GM23338 (cell line): ENCODE results near the gene FAM3D. TPM values are rescaled to one million over a fixed set of nuclear protein-coding genes. Genes with fewer than 3 reads are reported as not detected.

Experiments used
- ATAC-seq: fragments of 200-7000 bp; cut with Tn5 transposase; 3 replicates; pipeline ENCODE4 v1.9.1; 2020
- DNase-seq: peaks from one replicate; pipeline ENCODE4 v3.0.0-alpha.2; 2015; ENCODE audit warnings: low spot score
- H2AFZ ChIP-seq: fragments of 200-600 bp; sonication (generic); 2 replicates; pipeline ENCODE4 v1.8.0; 2016; ENCODE audit warnings: antibody characterized with exemption, mild to moderate bottlenecking, moderate library complexity
- H3F3A ChIP-seq: fragments of 200-600 bp; sonication (generic); replicated peaks from 2 replicates; pipeline ENCODE4 v1.8.0; 2017; ENCODE audit warnings: antibody characterized with exemption, mixed run types, low read depth
- H3K27ac ChIP-seq: fragments of 200-600 bp; sonication (generic); 2 replicates; pipeline ENCODE4 v1.6.1; 2016; ENCODE audit warnings: low read depth
- H3K27me3 ChIP-seq: fragments of 200-600 bp; sonication (generic); 2 replicates; pipeline ENCODE4 v1.8.0; 2016; ENCODE audit warnings: mild to moderate bottlenecking, mixed run types, moderate library complexity; ENCODE audit not compliant: insufficient read depth
- H3K36me3 ChIP-seq: fragments of 200-600 bp; sonication (generic); 2 replicates; pipeline ENCODE4 v1.8.0; 2016; ENCODE audit warnings: mild to moderate bottlenecking; ENCODE audit not compliant: insufficient read depth
- H3K4me1 ChIP-seq: fragments of 200-600 bp; sonication (generic); 2 replicates; pipeline ENCODE4 v1.8.0; 2016; ENCODE audit warnings: mild to moderate bottlenecking, moderate library complexity; ENCODE audit not compliant: insufficient read depth
- H3K4me2 ChIP-seq: fragments of 200-600 bp; sonication (generic); 2 replicates; pipeline ENCODE4 v1.7.1; 2017; ENCODE audit warnings: mixed run types
- H3K4me3 ChIP-seq: fragments of 200-600 bp; sonication (generic); 2 replicates; pipeline ENCODE4 v1.6.1; 2016; ENCODE audit warnings: mixed run types
- H3K79me2 ChIP-seq: fragments of 200-600 bp; sonication (generic); replicated peaks from 2 replicates; pipeline ENCODE4 v1.8.0; 2017; ENCODE audit warnings: mild to moderate bottlenecking; ENCODE audit not compliant: insufficient read depth
- H3K9me2 ChIP-seq: fragments of 200-600 bp; sonication (generic); 2 replicates; pipeline ENCODE4 v1.8.0; 2017; ENCODE audit not compliant: insufficient read depth
- H4K20me1 ChIP-seq: fragments of 200-600 bp; sonication (generic); replicated peaks from 2 replicates; pipeline ENCODE4 v1.8.0; 2017; ENCODE audit warnings: mild to moderate bottlenecking; ENCODE audit not compliant: insufficient read depth
- H3K27ac Mint-ChIP-seq: 2 replicates; pipeline ENCODE4 v1.8.0; 2020; ENCODE audit warnings: inconsistent platforms, mild to moderate bottlenecking, moderate library complexity, mixed read lengths
- H3K27me3 Mint-ChIP-seq: 3 replicates; pipeline ENCODE4 v1.8.0; 2022; ENCODE audit warnings: low read depth, mild to moderate bottlenecking, moderate library complexity, mixed read lengths, inconsistent platforms; ENCODE audit not compliant: insufficient read depth, poor library complexity
- H3K36me3 Mint-ChIP-seq: 3 replicates; pipeline ENCODE4 v1.8.0; 2021; ENCODE audit warnings: low read depth, mild to moderate bottlenecking, inconsistent platforms, moderate library complexity, mixed read lengths
- H3K4me1 Mint-ChIP-seq: 3 replicates; pipeline ENCODE4 v1.8.0; 2020; ENCODE audit warnings: mild to moderate bottlenecking, inconsistent platforms, mixed read lengths
- H3K4me3 Mint-ChIP-seq: 3 replicates; pipeline ENCODE4 v1.8.0; 2021; ENCODE audit warnings: moderate library complexity, mild to moderate bottlenecking, inconsistent platforms, mixed read lengths
- H3K9me3 Mint-ChIP-seq: 3 replicates; pipeline ENCODE4 v1.8.0; 2020; ENCODE audit warnings: moderate library complexity, mild to moderate bottlenecking, inconsistent platforms, mixed read lengths
- CREB1 ChIP-seq: fragments of 250-450 bp; sonication (Bioruptor Pico); IDR thresholded peaks from 2 replicates; pipeline ENCODE4 v1.5.0; 2020; ENCODE audit warnings: low read depth, mild to moderate bottlenecking, moderate library complexity
- CTCF ChIP-seq, 2 experiments: fragments of 200-600 bp in 1 of 2; sonication (generic) in 1 of 2; conservative IDR thresholded peaks; 2 replicates each; pipeline versions ENCODE4 v1.5.1 to v1.6.1; 2016 to 2017; ENCODE audit warnings: antibody characterized with exemption in 2 of 2, low read depth in 2 of 2, mild to moderate bottlenecking in 2 of 2, moderate library complexity in 1 of 2
- EZH2 ChIP-seq: fragments of 200-600 bp; sonication (generic); IDR thresholded peaks from one replicate; pipeline ENCODE4 v1.8.0; 2017; ENCODE audit warnings: antibody characterized with exemption, mild to moderate bottlenecking, low read depth; ENCODE audit not compliant: unreplicated experiment
- JUNB ChIP-seq: IDR thresholded peaks from one replicate; pipeline ENCODE4 v1.6.1; 2016; ENCODE audit warnings: antibody characterized with exemption; ENCODE audit not compliant: unreplicated experiment
- NANOG ChIP-seq: IDR thresholded peaks from 2 replicates; pipeline ENCODE4 v1.6.1; 2016; ENCODE audit warnings: antibody characterized with exemption, borderline replicate concordance
- STAT1 ChIP-seq: IDR thresholded peaks from one replicate; pipeline ENCODE4 v1.6.1; 2016; ENCODE audit warnings: antibody characterized with exemption; ENCODE audit not compliant: unreplicated experiment
- ZNF114 ChIP-seq: fragments of 250-450 bp; sonication (Bioruptor Pico); IDR thresholded peaks from 2 replicates; pipeline ENCODE4 v1.5.0; 2020; ENCODE audit warnings: mild to moderate bottlenecking, moderate library complexity
- ZNF331 ChIP-seq: fragments of 250-450 bp; sonication (Bioruptor Pico); IDR thresholded peaks from 2 replicates; pipeline ENCODE4 v1.5.0; 2020; ENCODE audit warnings: low read depth, mild to moderate bottlenecking, moderate library complexity
- polyA plus RNA-seq: library from polyadenylated mRNA; unstranded; fragments of >200 nt; fragmentation: Nextera tagmentation; extraction: Ambion mirVana; gene quantifications from 2 replicates; pipeline ENCODE4 v1.2.1, GENCODE V29; 2016
- total RNA-seq: library from RNA; depleted of rRNA; stranded (reverse); fragments of >200 nt; shearing (Covaris generic); gene quantifications from 2 replicates; pipeline ENCODE4 v1.2.3, GENCODE V29; 2014
- TF ChIP-seq, protein P1 (sequence below): IDR thresholded peaks from one replicate; pipeline ENCODE4 v1.6.1; 2018; ENCODE audit warnings: antibody characterized with exemption; ENCODE audit not compliant: unreplicated experiment
- TF ChIP-seq, protein P2 (sequence below): fragments of 250-450 bp; sonication (Bioruptor Pico); IDR thresholded peaks from 2 replicates; pipeline ENCODE4 v1.5.0; 2020; ENCODE audit warnings: mild to moderate bottlenecking, moderate library complexity

FAM3D gene
- total and polyA plus RNA-seq, 2 experiments from 2014 or later: 0.26 TPM; not detected in 1

GRCh38 chr3:58606693-58607092 lies 59.9 kb downstream of the FAM3D start (continued):
- TF ChIP-seq, protein P1, sequence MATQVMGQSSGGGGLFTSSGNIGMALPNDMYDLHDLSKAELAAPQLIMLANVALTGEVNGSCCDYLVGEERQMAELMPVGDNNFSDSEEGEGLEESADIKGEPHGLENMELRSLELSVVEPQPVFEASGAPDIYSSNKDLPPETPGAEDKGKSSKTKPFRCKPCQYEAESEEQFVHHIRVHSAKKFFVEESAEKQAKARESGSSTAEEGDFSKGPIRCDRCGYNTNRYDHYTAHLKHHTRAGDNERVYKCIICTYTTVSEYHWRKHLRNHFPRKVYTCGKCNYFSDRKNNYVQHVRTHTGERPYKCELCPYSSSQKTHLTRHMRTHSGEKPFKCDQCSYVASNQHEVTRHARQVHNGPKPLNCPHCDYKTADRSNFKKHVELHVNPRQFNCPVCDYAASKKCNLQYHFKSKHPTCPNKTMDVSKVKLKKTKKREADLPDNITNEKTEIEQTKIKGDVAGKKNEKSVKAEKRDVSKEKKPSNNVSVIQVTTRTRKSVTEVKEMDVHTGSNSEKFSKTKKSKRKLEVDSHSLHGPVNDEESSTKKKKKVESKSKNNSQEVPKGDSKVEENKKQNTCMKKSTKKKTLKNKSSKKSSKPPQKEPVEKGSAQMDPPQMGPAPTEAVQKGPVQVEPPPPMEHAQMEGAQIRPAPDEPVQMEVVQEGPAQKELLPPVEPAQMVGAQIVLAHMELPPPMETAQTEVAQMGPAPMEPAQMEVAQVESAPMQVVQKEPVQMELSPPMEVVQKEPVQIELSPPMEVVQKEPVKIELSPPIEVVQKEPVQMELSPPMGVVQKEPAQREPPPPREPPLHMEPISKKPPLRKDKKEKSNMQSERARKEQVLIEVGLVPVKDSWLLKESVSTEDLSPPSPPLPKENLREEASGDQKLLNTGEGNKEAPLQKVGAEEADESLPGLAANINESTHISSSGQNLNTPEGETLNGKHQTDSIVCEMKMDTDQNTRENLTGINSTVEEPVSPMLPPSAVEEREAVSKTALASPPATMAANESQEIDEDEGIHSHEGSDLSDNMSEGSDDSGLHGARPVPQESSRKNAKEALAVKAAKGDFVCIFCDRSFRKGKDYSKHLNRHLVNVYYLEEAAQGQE: no peak

GRCh38 chr3:58604031-58604430 lies 62.5 kb downstream of the FAM3D start:
- H3K4me3 Mint-ChIP-seq: no peak overlapping the region
- no peak overlapping the region for H2AFZ ChIP-seq
- DNase-seq (no peak), ATAC-seq (no peak)
- H3K79me2 ChIP-seq: no peaks in the 10 kb centered on the region
- no peaks in the 10 kb centered on the region for H3K36me3 Mint-ChIP-seq
- no peaks in the 10 kb centered on the region for H3F3A ChIP-seq
- H3K36me3 ChIP-seq: no peaks in the 10 kb centered on the region
- H3K27me3 ChIP-seq: no peaks in the 10 kb centered on the region
- no peaks in the 10 kb centered on the region; the same call in 2 of the 3 replicates for H3K4me1 Mint-ChIP-seq
- no peaks in the 10 kb centered on the region for H3K27me3 Mint-ChIP-seq
- H3K4me1 ChIP-seq: no peaks in the 10 kb centered on the region
- no peaks in the 10 kb centered on the region for H3K9me2 ChIP-seq
- H3K27ac ChIP-seq: no peak overlapping the region
- TF ChIP-seq EZH2: no peak
- TF ChIP-seq, protein P1: no peak
- TF ChIP-seq, protein P2, sequence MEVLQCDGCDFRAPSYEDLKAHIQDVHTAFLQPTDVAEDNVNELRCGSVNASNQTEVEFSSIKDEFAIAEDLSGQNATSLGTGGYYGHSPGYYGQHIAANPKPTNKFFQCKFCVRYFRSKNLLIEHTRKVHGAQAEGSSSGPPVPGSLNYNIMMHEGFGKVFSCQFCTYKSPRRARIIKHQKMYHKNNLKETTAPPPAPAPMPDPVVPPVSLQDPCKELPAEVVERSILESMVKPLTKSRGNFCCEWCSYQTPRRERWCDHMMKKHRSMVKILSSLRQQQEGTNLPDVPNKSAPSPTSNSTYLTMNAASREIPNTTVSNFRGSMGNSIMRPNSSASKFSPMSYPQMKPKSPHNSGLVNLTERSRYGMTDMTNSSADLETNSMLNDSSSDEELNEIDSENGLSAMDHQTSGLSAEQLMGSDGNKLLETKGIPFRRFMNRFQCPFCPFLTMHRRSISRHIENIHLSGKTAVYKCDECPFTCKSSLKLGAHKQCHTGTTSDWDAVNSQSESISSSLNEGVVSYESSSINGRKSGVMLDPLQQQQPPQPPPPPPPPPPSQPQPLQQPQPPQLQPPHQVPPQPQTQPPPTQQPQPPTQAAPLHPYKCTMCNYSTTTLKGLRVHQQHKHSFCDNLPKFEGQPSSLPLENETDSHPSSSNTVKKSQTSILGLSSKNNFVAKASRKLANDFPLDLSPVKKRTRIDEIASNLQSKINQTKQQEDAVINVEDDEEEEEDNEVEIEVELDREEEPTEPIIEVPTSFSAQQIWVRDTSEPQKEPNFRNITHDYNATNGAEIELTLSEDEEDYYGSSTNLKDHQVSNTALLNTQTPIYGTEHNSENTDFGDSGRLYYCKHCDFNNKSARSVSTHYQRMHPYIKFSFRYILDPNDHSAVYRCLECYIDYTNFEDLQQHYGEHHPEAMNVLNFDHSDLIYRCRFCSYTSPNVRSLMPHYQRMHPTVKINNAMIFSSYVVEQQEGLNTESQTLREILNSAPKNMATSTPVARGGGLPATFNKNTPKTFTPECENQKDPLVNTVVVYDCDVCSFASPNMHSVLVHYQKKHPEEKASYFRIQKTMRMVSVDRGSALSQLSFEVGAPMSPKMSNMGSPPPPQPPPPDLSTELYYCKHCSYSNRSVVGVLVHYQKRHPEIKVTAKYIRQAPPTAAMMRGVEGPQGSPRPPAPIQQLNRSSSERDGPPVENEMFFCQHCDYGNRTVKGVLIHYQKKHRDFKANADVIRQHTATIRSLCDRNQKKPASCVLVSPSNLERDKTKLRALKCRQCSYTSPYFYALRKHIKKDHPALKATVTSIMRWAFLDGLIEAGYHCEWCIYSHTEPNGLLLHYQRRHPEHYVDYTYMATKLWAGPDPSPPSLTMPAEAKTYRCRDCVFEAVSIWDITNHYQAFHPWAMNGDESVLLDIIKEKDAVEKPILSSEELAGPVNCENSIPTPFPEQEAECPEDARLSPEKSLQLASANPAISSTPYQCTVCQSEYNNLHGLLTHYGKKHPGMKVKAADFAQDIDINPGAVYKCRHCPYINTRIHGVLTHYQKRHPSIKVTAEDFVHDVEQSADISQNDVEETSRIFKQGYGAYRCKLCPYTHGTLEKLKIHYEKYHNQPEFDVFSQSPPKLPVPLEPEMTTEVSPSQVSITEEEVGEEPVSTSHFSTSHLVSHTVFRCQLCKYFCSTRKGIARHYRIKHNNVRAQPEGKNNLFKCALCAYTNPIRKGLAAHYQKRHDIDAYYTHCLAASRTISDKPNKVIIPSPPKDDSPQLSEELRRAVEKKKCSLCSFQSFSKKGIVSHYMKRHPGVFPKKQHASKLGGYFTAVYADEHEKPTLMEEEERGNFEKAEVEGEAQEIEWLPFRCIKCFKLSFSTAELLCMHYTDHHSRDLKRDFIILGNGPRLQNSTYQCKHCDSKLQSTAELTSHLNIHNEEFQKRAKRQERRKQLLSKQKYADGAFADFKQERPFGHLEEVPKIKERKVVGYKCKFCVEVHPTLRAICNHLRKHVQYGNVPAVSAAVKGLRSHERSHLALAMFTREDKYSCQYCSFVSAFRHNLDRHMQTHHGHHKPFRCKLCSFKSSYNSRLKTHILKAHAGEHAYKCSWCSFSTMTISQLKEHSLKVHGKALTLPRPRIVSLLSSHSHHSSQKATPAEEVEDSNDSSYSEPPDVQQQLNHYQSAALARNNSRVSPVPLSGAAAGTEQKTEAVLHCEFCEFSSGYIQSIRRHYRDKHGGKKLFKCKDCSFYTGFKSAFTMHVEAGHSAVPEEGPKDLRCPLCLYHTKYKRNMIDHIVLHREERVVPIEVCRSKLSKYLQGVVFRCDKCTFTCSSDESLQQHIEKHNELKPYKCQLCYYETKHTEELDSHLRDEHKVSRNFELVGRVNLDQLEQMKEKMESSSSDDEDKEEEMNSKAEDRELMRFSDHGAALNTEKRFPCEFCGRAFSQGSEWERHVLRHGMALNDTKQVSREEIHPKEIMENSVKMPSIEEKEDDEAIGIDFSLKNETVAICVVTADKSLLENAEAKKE (CRISPR knock-in tag): no peak
- TF ChIP-seq STAT1: no peak
- TF ChIP-seq ZNF114 (CRISPR knock-in tag): no peak
- no peak for TF ChIP-seq NANOG
- no peak for TF ChIP-seq CREB1 (CRISPR knock-in tag)
- TF ChIP-seq ZNF331 (CRISPR knock-in tag): no peak
- no peak for TF ChIP-seq CTCF (conservative IDR thresholded peaks at IDR 0.05; ENCODE audit: low read depth in 2 of 2)
- no peak for TF ChIP-seq JUNB
- no peak overlapping the region for H3K4me3 ChIP-seq
- no peaks in the 10 kb centered on the region for H4K20me1 ChIP-seq
- H3K4me2 ChIP-seq: no peak overlapping the region
- H3K27ac Mint-ChIP-seq: no peak overlapping the region
- no peaks in the 10 kb centered on the region for H3K9me3 Mint-ChIP-seq
